NCI-H2029 treated with DMSO at 0.1 percent for 48 hours (cell line): ENCODE measurements around the gene MTUS2.

Experiments
- DNase-seq: peaks from one replicate; lab custom pipeline; 2025; lab: John Stamatoyannopoulos, UW

MTUS2 gene

DNA sequence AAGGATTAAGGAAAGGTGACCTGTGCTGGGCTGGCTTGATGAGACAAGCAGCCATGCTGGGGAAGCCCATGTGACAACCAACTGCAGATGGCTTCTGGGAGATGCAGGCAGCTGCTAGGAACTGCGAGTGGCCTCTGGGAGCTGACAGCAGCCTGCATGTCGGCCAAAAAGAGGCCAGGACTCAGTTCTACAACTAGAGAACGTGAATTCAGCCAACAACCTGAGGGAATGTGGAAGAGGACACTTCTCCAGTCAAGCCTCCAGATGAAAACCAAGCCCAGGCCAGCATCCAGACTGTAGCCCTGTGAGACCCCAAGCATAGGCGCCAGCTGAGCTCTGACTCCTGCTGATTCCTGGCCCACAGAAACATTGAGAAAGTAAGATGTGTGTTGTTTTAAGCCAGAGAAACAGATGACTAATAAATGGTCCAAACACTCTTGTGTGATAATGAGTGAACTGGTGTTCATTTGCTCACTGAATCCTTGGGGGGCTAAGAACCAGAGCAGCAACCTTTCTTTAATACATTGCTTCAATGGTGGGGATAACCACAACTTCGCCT lies 730.4 kb downstream of the MTUS2 start:
- DNase-seq, result no peak

DNA sequence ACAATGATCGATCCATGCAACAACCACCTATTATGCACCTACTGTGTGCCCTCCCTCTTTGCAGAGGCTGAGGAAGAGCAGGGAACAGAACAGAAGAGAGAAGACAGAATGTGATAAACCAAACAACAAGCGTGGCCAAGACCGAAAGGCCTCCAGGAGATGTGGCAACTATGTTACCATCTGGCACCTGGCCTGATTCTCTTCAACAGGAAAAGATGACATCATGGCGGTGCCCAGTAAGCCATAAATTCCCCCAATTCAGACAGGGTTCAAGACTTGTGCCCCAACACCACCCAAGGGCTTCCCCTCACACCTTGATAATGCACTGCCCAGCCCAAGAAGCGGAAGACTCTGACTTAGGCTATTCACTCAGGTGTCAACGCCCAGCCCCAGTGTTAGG lies 731.1 kb downstream of the MTUS2 start:
- no peak for DNase-seq
